ENCODE data around the gene PUM2.

- TF ChIP-seq EZH2 (IDR thresholded peaks at IDR 0.05; ENCODE audit: insufficient read depth, poor library complexity, severe bottlenecking) (no peak), EZH2phosphoT487 (IDR thresholded peaks at IDR 0.05; ENCODE audit: insufficient read depth, low read depth) (no peak)
These were observed 128.5 kb downstream of the PUM2 start for GRCh38 chr2:20222014-20222768.

Data from GM23248 (cell line).